Retinal pigment epithelial cell (primary cell): ENCODE data around the gene ELFN1.

Experiments
- DNase-seq: peaks from one replicate; pipeline ENCODE4 v3.0.0-alpha.2; 2010; ENCODE audit warnings: low read depth
- H3K4me3 ChIP-seq: 2 replicates; pipeline ENCODE4 v1.5.1; 2011; ENCODE audit warnings: mild to moderate bottlenecking, low read length, control low read depth, moderate library complexity
- CTCF ChIP-seq: conservative IDR thresholded peaks from 2 replicates; pipeline ENCODE4 v1.5.1; 2011; ENCODE audit warnings: low read depth, low read length, control low read depth, inconsistent platforms

ELFN1 gene

GRCh38 chr7:1674161-1675035, 4.3 kb downstream of the ELFN1 start:
- DNase-seq: no peak
- no peak for TF ChIP-seq CTCF
- no peak overlapping the region for H3K4me3 ChIP-seq

GRCh38 chr7:1675036-1675671, 5.1 kb downstream of the ELFN1 start:
- no peak for TF ChIP-seq CTCF
- no peak overlapping the region for H3K4me3 ChIP-seq
- no peak for DNase-seq

- no peak for DNase-seq
- no peak overlapping the region for H3K4me3 ChIP-seq
- no peak for TF ChIP-seq CTCF
These were observed 5.8 kb downstream of the ELFN1 start for GRCh38 chr7:1675673-1676549.

- TF ChIP-seq CTCF: no peak
- no peak overlapping the region for H3K4me3 ChIP-seq
- no peak for DNase-seq
These were observed 6.5 kb downstream of the ELFN1 start for GRCh38 chr7:1676550-1677078.

- no peak overlapping the region for H3K4me3 ChIP-seq
These were observed 7.4 kb downstream of the ELFN1 start for GRCh38 chr7:1677206-1678080.

More at GRCh38 chr7:1677206-1678080, 7.4 kb downstream of the ELFN1 start:
- DNase-seq: no peak
- TF ChIP-seq CTCF: no peak
